WTC11 (cell line): ENCODE data around the gene S100B. TPM values are rescaled to one million over a fixed set of nuclear protein-coding genes. Genes with fewer than 3 reads are reported as not detected.

Experiments
- ATAC-seq: fragments of 200-7000 bp; cut with Tn5 transposase; 2 replicates; pipeline ENCODE4 v1.10.0; 2021; ENCODE audit warnings: mild to moderate bottlenecking, moderate library complexity
- CTCF ChIA-PET: fragments of 300-600 bp; sonication (Branson Sonifier 250); formaldehyde crosslinking; loops from one replicate; lab custom pipeline; 2021; ENCODE audit warnings: antibody characterized with exemption; lab: Charles Lee
- POLR2A ChIA-PET: fragments of 350-600 bp; sonication (Branson Sonifier 250); formaldehyde crosslinking; loops from one replicate; lab custom pipeline; 2021; ENCODE audit warnings: antibody characterized with exemption; lab: Charles Lee
- DNase-seq: peaks from one replicate; pipeline ENCODE4 v3.0.0; 2021; ENCODE audit warnings: low spot score
- H3K27ac Mint-ChIP-seq: 2 replicates; pipeline ENCODE4 v1.8.0; 2021; ENCODE audit warnings: mixed read lengths
- H3K27me3 Mint-ChIP-seq: 2 replicates; pipeline ENCODE4 v1.8.0; 2021; ENCODE audit warnings: low read depth, mild to moderate bottlenecking, moderate library complexity, mixed read lengths
- H3K36me3 Mint-ChIP-seq: 2 replicates; pipeline ENCODE4 v1.8.0; 2021; ENCODE audit warnings: mixed read lengths
- H3K4me1 Mint-ChIP-seq: 2 replicates; pipeline ENCODE4 v1.8.0; 2022; ENCODE audit warnings: mixed read lengths
- H3K4me3 Mint-ChIP-seq: 2 replicates; pipeline ENCODE4 v1.8.0; 2021; ENCODE audit warnings: mild to moderate bottlenecking, moderate library complexity, mixed read lengths
- H3K9me3 Mint-ChIP-seq: 2 replicates; pipeline ENCODE4 v1.8.0; 2021; ENCODE audit warnings: mixed read lengths
- AFF4 ChIP-seq: sonication (generic); formaldehyde crosslinking; IDR thresholded peaks from 2 replicates; pipeline ENCODE4 v1.8.1; 2023; ENCODE audit warnings: mild to moderate bottlenecking, missing genetic modification reagents, borderline replicate concordance
- ARID4B ChIP-seq: sonication (generic); formaldehyde crosslinking; IDR thresholded peaks from 2 replicates; pipeline ENCODE4 v1.8.0; 2023; ENCODE audit warnings: missing genetic modification reagents, mild to moderate bottlenecking, borderline replicate concordance
- IRF2 ChIP-seq: sonication (generic); formaldehyde crosslinking; IDR thresholded peaks from 2 replicates; pipeline ENCODE4 v1.8.0; 2022; ENCODE audit warnings: low read depth, missing genetic modification reagents, borderline replicate concordance
- NR1H2 ChIP-seq: sonication (generic); formaldehyde crosslinking; IDR thresholded peaks from 2 replicates; pipeline ENCODE4 v1.9.0; 2021; ENCODE audit warnings: mild to moderate bottlenecking, moderate library complexity, missing genetic modification reagents
- NR3C1 ChIP-seq: sonication (generic); formaldehyde crosslinking; conservative IDR thresholded peaks from 2 replicates; pipeline ENCODE4 v1.8.1; 2023; ENCODE audit warnings: low read depth, mild to moderate bottlenecking, missing genetic modification reagents
- OVOL2 ChIP-seq: fragments of 250-450 bp; sonication (Bioruptor Pico); IDR thresholded peaks from 2 replicates; pipeline ENCODE4 v1.9.0; 2021; ENCODE audit warnings: mild to moderate bottlenecking, borderline replicate concordance
- PREB ChIP-seq: sonication (generic); formaldehyde crosslinking; IDR thresholded peaks from 2 replicates; pipeline ENCODE4 v1.8.1; 2022; ENCODE audit warnings: mild to moderate bottlenecking, missing genetic modification reagents, moderate library complexity, borderline replicate concordance
- SP1 ChIP-seq: sonication (generic); formaldehyde crosslinking; conservative IDR thresholded peaks from 2 replicates; pipeline ENCODE4 v1.8.1; 2022; ENCODE audit warnings: missing genetic modification reagents
- TEAD1 ChIP-seq: sonication (generic); formaldehyde crosslinking; IDR thresholded peaks from 2 replicates; pipeline ENCODE4 v1.8.0; 2022; ENCODE audit warnings: mild to moderate bottlenecking, missing genetic modification reagents
- TEAD4 ChIP-seq: sonication (generic); formaldehyde crosslinking; IDR thresholded peaks from 2 replicates; pipeline ENCODE4 v1.8.0; 2022; ENCODE audit warnings: mild to moderate bottlenecking, missing genetic modification reagents
- USF1 ChIP-seq: sonication (generic); formaldehyde crosslinking; IDR thresholded peaks from 2 replicates; pipeline ENCODE4 v1.8.0; 2022; ENCODE audit warnings: mild to moderate bottlenecking, missing genetic modification reagents
- ZNF121 ChIP-seq: sonication (generic); formaldehyde crosslinking; IDR thresholded peaks from 2 replicates; pipeline ENCODE4 v1.8.0; 2023; ENCODE audit warnings: missing genetic modification reagents
- ZNF138 ChIP-seq: sonication (generic); formaldehyde crosslinking; conservative IDR thresholded peaks from 2 replicates; pipeline ENCODE4 v1.8.1; 2022; ENCODE audit warnings: mild to moderate bottlenecking, moderate library complexity, missing genetic modification reagents
- ZNF219 ChIP-seq: sonication (generic); formaldehyde crosslinking; IDR thresholded peaks from 2 replicates; pipeline ENCODE4 v1.8.0; 2023; ENCODE audit warnings: missing genetic modification reagents, mild to moderate bottlenecking, borderline replicate concordance
- ZNF396 ChIP-seq: fragments of 250-450 bp; sonication (Bioruptor Pico); IDR thresholded peaks from 2 replicates; pipeline ENCODE4 v1.8.0; 2021; ENCODE audit warnings: mild to moderate bottlenecking, moderate library complexity, borderline replicate concordance
- ZNF512 ChIP-seq: sonication (generic); formaldehyde crosslinking; IDR thresholded peaks from 2 replicates; pipeline ENCODE4 v1.8.1; 2022; ENCODE audit warnings: missing genetic modification reagents, borderline replicate concordance
- ZNF671 ChIP-seq: fragments of 250-450 bp; sonication (Bioruptor Pico); IDR thresholded peaks from 2 replicates; pipeline ENCODE4 v1.8.0; 2021; ENCODE audit warnings: mild to moderate bottlenecking
- total RNA-seq: library from RNA; stranded (reverse); gene quantifications from 3 replicates; pipeline ENCODE4 v1.2.3, GENCODE V29; 2021

The S100B gene
- total RNA-seq, 1 experiment from 2014 or later: 0.46 TPM

GRCh38 chr21:46646541-46647154, 41.8 kb upstream of the S100B start:
- POLR2A ChIA-PET: no interaction called here
- no peaks in the 10 kb centered on the region for H3K27me3 Mint-ChIP-seq
- H3K36me3 Mint-ChIP-seq: peaks cover 73% of the 10 kb centered on the region
- H3K9me3 Mint-ChIP-seq: no peaks in the 10 kb centered on the region
- no peak overlapping the region for H3K27ac Mint-ChIP-seq
- CTCF ChIA-PET: interaction anchor here (0.7 kb wide), 1 partner anchor 16 kb away, joined by 3 read pairs; no protein-coding TSS in a partner anchor
- ATAC-seq: no peak
- TF ChIP-seq ZNF121: no peak
- no peak for TF ChIP-seq ARID4B (CRISPR knock-in tag)
- TF ChIP-seq NR3C1 (CRISPR knock-in tag): no peak
- TF ChIP-seq OVOL2 (CRISPR knock-in tag): no peak
- no peak for TF ChIP-seq ZNF138 (CRISPR knock-in tag)
- no peak for TF ChIP-seq ZNF671 (CRISPR knock-in tag)
- TF ChIP-seq IRF2 (CRISPR knock-in tag): no peak
- no peak for TF ChIP-seq ZNF396 (CRISPR knock-in tag)
- TF ChIP-seq PREB (CRISPR knock-in tag): no peak
- TF ChIP-seq ZNF219 (CRISPR knock-in tag): no peak
- TF ChIP-seq TEAD1 (CRISPR knock-in tag): no peak
- TF ChIP-seq USF1 (CRISPR knock-in tag): no peak
- TF ChIP-seq SP1 (CRISPR knock-in tag): no peak
- TF ChIP-seq TEAD4 (CRISPR knock-in tag): no peak
- TF ChIP-seq ZNF512: no peak
- no peak for TF ChIP-seq AFF4 (CRISPR knock-in tag)
- TF ChIP-seq NR1H2 (CRISPR knock-in tag): no peak
- TF ChIP-seq, all 79 proteins: peak for 0
- DNase-seq: no peak
- Mint-ChIP-seq H3K4me3 (no peak overlapping the region), H3K4me1 (no peaks in the 10 kb centered on the region)
